Erythroblast (primary cell): Measurements from ENCODE around the gene FSTL4.

Source experiments
- DNase-seq, 2 experiments: peaks; one replicate each; lab custom pipeline; 2025; lab: John Stamatoyannopoulos, UW
- GATA1 ChIP-seq: IDR thresholded peaks from 2 replicates; pipeline ENCODE4 v1.6.1; 2011; ENCODE audit warnings: low read depth, mild to moderate bottlenecking, control low read depth, low read length, moderate library complexity
- POLR2A ChIP-seq: IDR thresholded peaks from 2 replicates; pipeline ENCODE4 v1.6.1; 2011; ENCODE audit warnings: mild to moderate bottlenecking, low read length

Gene FSTL4

GRCh38 chr5:133327946-133328401 is 284.4 kb downstream of the FSTL4 start:
- TF ChIP-seq GATA1 (no peak), POLR2A (no peak)
- DNase-seq: no peak

- TF ChIP-seq POLR2A (no peak), GATA1 (no peak)
- DNase-seq: no peak
Observed at GRCh38 chr5:133326361-133326760, 286.0 kb downstream of the FSTL4 start.

- TF ChIP-seq POLR2A (no peak), GATA1 (no peak)
- no peak for DNase-seq
Observed at GRCh38 chr5:133325864-133326263, 286.5 kb downstream of the FSTL4 start.

GRCh38 chr5:133324926-133325325 is 287.4 kb downstream of the FSTL4 start:
- no peak for DNase-seq
- TF ChIP-seq POLR2A: no peak
- TF ChIP-seq GATA1: no peak

GRCh38 chr5:133323494-133324457 is 288.6 kb downstream of the FSTL4 start:
- peak in 1 of 2 experiments; percentile 7 for DNase-seq
- TF ChIP-seq GATA1 (no peak), POLR2A (no peak)

GRCh38 chr5:133322743-133323142 is 289.6 kb downstream of the FSTL4 start:
- DNase-seq: no peak
- TF ChIP-seq POLR2A: no peak
- TF ChIP-seq GATA1: no peak

GRCh38 chr5:133321833-133322420 is 290.4 kb downstream of the FSTL4 start:
- no peak for DNase-seq
- TF ChIP-seq POLR2A: no peak
- no peak for TF ChIP-seq GATA1

GRCh38 chr5:133321286-133321832 is 291.0 kb downstream of the FSTL4 start:
- DNase-seq: no peak
- TF ChIP-seq POLR2A (no peak), GATA1 (no peak)

- DNase-seq: peak; percentile 8 to 18
- no peak for TF ChIP-seq GATA1
- TF ChIP-seq POLR2A: no peak
Observed at GRCh38 chr5:133319905-133320520, 292.3 kb downstream of the FSTL4 start.

- DNase-seq: no peak
- TF ChIP-seq GATA1 (no peak), POLR2A (no peak)
Observed at GRCh38 chr5:133319244-133319643, 293.1 kb downstream of the FSTL4 start.

GRCh38 chr5:133317558-133317957 is 294.8 kb downstream of the FSTL4 start:
- no peak for DNase-seq
- no peak for TF ChIP-seq GATA1

- TF ChIP-seq GATA1 (no peak), POLR2A (no peak)
- peak; percentile 14 to 27 for DNase-seq
Observed at GRCh38 chr5:133316346-133317343, 295.7 kb downstream of the FSTL4 start.
